ENCODE data around the gene RAX. TPM values are rescaled to one million over a fixed set of nuclear protein-coding genes. Genes with fewer than 3 reads are reported as not detected.
A peak's percentile ranks its signal among the peaks of the same experiment; 100 is the strongest.

RAX gene
- total and polyA plus RNA-seq, 2 donors (not counting 1 experiment from before 2014, with no cell fraction given) = not detected

DNA sequence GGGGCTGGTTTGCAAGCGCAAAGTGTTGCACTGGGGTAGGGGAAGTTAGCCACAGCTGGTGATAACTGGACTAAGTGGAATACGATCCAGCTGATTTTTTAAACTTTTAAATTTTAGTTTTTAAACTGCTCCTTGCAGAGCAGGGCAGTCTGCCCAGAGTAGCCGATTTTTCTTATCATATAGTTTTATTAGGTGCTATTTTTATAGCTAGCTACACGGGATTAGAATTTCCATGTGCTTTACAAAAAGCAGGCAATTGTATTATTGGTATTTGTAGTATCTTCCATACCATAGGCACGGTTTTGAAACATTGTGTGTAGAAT lies 35.6 kb upstream of the RAX start:
- Histone ChIP-seq H4K20me1 (ENCODE audit: control insufficient read depth, insufficient read depth, low read length, poor library complexity, severe bottlenecking) (no peaks in the 10 kb centered on the region), H2AFZ (ENCODE audit: insufficient read depth, low read depth, low read length, poor library complexity, severe bottlenecking) (peak overlapping the region; percentile 86), H3K27ac (ENCODE audit: low read length in 2 of 2) (no peak overlapping the region), H3K9me3 (ENCODE audit: control extremely low read depth in 1 of 3, control insufficient read depth in 2 of 3, insufficient read depth in 1 of 3, low read length in 2 of 3) (peaks cover 0 to 3% (median 0%) of the 10 kb centered on the region in 3 donors), H3K79me2 (ENCODE audit: control insufficient read depth, insufficient read depth, low read length) (no peaks in the 10 kb centered on the region), H3K36me3 (replicated peaks in 1 of 2; ENCODE audit: control extremely low read depth in 1 of 2, control insufficient read depth in 1 of 2, extremely low read depth in 1 of 2, insufficient read depth in 2 of 2, low read length in 1 of 2) (no peaks in the 10 kb centered on the region), H3K4me1 (ENCODE audit: control insufficient read depth in 2 of 2, insufficient read depth in 2 of 2, low read length in 2 of 2) (peaks cover 10 to 11% of the 10 kb centered on the region in 2 donors), H3K4me3 (ENCODE audit: control extremely low read depth in 1 of 5, extremely low read depth in 1 of 5, insufficient read depth in 1 of 5, low read depth in 2 of 5, low read length in 4 of 5) (peak overlapping the region in 3 of 5 experiments; percentile 23 to 57 (median 33)), H3K9ac (ENCODE audit: low read length) (peak overlapping the region; percentile 49), H3K27me3 (replicated peaks in 1 of 4; ENCODE audit: control extremely low read depth in 1 of 4, control insufficient read depth in 3 of 4, insufficient read depth in 4 of 4, low read length in 3 of 4) (peaks cover 0 to 30% (median 15%) of the 10 kb centered on the region in 4 experiments), H3K4me2 (replicated peaks; ENCODE audit: low read depth, low read length, poor library complexity, severe bottlenecking) (peak overlapping the region; percentile 88)
- POLR2A ChIA-PET = no interaction called here
- ATAC-seq (ENCODE audit: low read depth) = no peak
- TF ChIP-seq, protein P1, sequence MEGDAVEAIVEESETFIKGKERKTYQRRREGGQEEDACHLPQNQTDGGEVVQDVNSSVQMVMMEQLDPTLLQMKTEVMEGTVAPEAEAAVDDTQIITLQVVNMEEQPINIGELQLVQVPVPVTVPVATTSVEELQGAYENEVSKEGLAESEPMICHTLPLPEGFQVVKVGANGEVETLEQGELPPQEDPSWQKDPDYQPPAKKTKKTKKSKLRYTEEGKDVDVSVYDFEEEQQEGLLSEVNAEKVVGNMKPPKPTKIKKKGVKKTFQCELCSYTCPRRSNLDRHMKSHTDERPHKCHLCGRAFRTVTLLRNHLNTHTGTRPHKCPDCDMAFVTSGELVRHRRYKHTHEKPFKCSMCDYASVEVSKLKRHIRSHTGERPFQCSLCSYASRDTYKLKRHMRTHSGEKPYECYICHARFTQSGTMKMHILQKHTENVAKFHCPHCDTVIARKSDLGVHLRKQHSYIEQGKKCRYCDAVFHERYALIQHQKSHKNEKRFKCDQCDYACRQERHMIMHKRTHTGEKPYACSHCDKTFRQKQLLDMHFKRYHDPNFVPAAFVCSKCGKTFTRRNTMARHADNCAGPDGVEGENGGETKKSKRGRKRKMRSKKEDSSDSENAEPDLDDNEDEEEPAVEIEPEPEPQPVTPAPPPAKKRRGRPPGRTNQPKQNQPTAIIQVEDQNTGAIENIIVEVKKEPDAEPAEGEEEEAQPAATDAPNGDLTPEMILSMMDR (IDR thresholded peaks at IDR 0.05) = no peak
- TF ChIP-seq EZH2 (IDR thresholded peaks at IDR 0.05; ENCODE audit: borderline replicate concordance, insufficient read depth, low read depth, low read length, poor library complexity, severe bottlenecking) = no peak
- Mint-ChIP-seq H3K9me3 (ENCODE audit: insufficient read depth) (no peaks in the 10 kb centered on the region), H3K4me3 (peak overlapping the region; percentile 63), H3K4me1 (no peaks in the 10 kb centered on the region), H3K27me3 (peaks cover 61% of the 10 kb centered on the region), H3K27ac (no peak overlapping the region)
- DNase-seq = no peak
- CTCF ChIA-PET = interaction anchor here (0.7 to 5.0 kb wide), 6 partner anchors 27 to 1241 kb away, joined by 3 to 81 read pairs (median 4); no protein-coding TSS in a partner anchor
- intact Hi-C loops (cut with micrococcal nuclease) = loop anchor here (5.0 kb wide), 1 partner anchor 1238 kb away; no protein-coding TSS in a partner anchor
- 0% methylated on average over 1 of the region's 5 CpGs for WGBS (ENCODE audit: insufficient coverage)

DNA sequence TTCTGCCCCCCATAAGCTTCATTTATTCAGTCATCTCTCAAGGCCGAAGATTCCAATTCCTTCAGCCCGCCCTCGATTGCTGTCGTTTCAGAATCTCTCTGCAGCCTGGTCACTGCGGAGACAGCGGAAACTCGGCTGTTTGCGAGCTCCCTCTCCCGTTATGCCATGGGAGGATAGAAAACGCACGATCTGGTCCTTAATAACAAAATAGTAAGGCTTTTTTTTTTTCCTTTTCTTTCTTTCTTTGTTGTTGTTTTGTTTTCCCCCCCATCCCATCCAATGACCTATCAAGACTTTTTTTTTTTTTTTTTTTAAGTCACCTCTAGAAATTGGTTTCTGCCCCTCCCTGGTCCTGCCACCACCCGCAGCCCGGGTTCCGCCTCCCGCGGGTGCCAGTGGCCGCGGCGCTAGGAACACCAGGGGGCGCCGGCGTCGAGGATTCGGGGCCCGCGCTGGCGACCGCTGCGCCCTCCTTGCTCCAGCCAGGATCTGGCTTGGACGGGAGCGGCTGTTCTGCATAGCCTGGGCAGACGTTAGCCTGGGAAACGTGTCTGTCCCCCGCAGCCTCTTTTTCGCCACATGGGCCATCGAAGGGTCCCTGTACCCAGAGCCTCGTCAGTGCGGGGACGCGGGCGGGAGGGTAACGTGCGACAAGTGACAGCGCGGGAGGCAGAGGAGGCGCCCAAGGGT lies 35.1 kb upstream of the RAX start:
- Histone ChIP-seq H3K79me2 (ENCODE audit: control insufficient read depth, insufficient read depth, low read length) (no peaks in the 10 kb centered on the region), H2AFZ (ENCODE audit: insufficient read depth, low read depth, low read length, poor library complexity, severe bottlenecking) (peak overlapping the region; percentile 86), H3K9ac (ENCODE audit: low read length) (peak overlapping the region; percentile 49), H4K20me1 (ENCODE audit: control insufficient read depth, insufficient read depth, low read length, poor library complexity, severe bottlenecking) (no peaks in the 10 kb centered on the region), H3K4me3 (ENCODE audit: control extremely low read depth in 1 of 5, extremely low read depth in 1 of 5, insufficient read depth in 1 of 5, low read depth in 2 of 5, low read length in 4 of 5) (peak overlapping the region in 3 of 5 experiments; percentile 23 to 57 (median 33)), H3K27me3 (replicated peaks in 1 of 4; ENCODE audit: control extremely low read depth in 1 of 4, control insufficient read depth in 3 of 4, insufficient read depth in 4 of 4, low read length in 3 of 4) (peaks cover 0 to 30% (median 15%) of the 10 kb centered on the region in 4 experiments), H3K9me3 (ENCODE audit: control extremely low read depth in 1 of 3, control insufficient read depth in 2 of 3, insufficient read depth in 1 of 3, low read length in 2 of 3) (peaks cover 0 to 3% (median 0%) of the 10 kb centered on the region in 3 donors), H3K4me1 (ENCODE audit: control insufficient read depth in 2 of 2, insufficient read depth in 2 of 2, low read length in 2 of 2) (peaks cover 10 to 11% of the 10 kb centered on the region in 2 donors), H3K36me3 (replicated peaks in 1 of 2; ENCODE audit: control extremely low read depth in 1 of 2, control insufficient read depth in 1 of 2, extremely low read depth in 1 of 2, insufficient read depth in 2 of 2, low read length in 1 of 2) (no peaks in the 10 kb centered on the region), H3K27ac (ENCODE audit: low read length in 2 of 2) (no peak overlapping the region), H3K4me2 (replicated peaks; ENCODE audit: low read depth, low read length, poor library complexity, severe bottlenecking) (peak overlapping the region; percentile 88)
- intact Hi-C loops (cut with micrococcal nuclease) = loop anchor here (5.0 kb wide), 1 partner anchor 1239 kb away; no protein-coding TSS in a partner anchor
- TF ChIP-seq, protein P1 (IDR thresholded peaks at IDR 0.05) = peak; percentile 78
- no peak for TF ChIP-seq EZH2 (IDR thresholded peaks at IDR 0.05; ENCODE audit: borderline replicate concordance, insufficient read depth, low read depth, low read length, poor library complexity, severe bottlenecking)
- 5% methylated on average over 38 of the region's 46 CpGs for WGBS (ENCODE audit: insufficient coverage)
- ChIA-PET CTCF (interaction anchor here (0.6 to 5.0 kb wide), 11 partner anchors 9 to 251 kb away, joined by 3 to 81 read pairs (median 4); no protein-coding TSS in a partner anchor), POLR2A (no interaction called here)
- H3K4me1 Mint-ChIP-seq = no peaks in the 10 kb centered on the region
- DNase-seq (peak; percentile 72), ATAC-seq (ENCODE audit: low read depth) (peak; percentile 86)
- H3K9me3 Mint-ChIP-seq (ENCODE audit: insufficient read depth) = no peaks in the 10 kb centered on the region
- H3K4me3 Mint-ChIP-seq = peak overlapping the region; percentile 63
- peaks cover 62% of the 10 kb centered on the region for H3K27me3 Mint-ChIP-seq
- H3K27ac Mint-ChIP-seq = no peak overlapping the region
